ENCODE data around the gene DAAM1.

GRCh38 chr14:59337141-59337611 is 148.7 kb downstream of the DAAM1 start:
- TF ChIP-seq, protein P1, sequence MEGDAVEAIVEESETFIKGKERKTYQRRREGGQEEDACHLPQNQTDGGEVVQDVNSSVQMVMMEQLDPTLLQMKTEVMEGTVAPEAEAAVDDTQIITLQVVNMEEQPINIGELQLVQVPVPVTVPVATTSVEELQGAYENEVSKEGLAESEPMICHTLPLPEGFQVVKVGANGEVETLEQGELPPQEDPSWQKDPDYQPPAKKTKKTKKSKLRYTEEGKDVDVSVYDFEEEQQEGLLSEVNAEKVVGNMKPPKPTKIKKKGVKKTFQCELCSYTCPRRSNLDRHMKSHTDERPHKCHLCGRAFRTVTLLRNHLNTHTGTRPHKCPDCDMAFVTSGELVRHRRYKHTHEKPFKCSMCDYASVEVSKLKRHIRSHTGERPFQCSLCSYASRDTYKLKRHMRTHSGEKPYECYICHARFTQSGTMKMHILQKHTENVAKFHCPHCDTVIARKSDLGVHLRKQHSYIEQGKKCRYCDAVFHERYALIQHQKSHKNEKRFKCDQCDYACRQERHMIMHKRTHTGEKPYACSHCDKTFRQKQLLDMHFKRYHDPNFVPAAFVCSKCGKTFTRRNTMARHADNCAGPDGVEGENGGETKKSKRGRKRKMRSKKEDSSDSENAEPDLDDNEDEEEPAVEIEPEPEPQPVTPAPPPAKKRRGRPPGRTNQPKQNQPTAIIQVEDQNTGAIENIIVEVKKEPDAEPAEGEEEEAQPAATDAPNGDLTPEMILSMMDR (IDR thresholded peaks at IDR 0.05): no peak
- TF ChIP-seq POLR2AphosphoS5 (IDR thresholded peaks at IDR 0.05; ENCODE audit: low read depth, low read length): no peak
- TF ChIP-seq, protein P2, sequence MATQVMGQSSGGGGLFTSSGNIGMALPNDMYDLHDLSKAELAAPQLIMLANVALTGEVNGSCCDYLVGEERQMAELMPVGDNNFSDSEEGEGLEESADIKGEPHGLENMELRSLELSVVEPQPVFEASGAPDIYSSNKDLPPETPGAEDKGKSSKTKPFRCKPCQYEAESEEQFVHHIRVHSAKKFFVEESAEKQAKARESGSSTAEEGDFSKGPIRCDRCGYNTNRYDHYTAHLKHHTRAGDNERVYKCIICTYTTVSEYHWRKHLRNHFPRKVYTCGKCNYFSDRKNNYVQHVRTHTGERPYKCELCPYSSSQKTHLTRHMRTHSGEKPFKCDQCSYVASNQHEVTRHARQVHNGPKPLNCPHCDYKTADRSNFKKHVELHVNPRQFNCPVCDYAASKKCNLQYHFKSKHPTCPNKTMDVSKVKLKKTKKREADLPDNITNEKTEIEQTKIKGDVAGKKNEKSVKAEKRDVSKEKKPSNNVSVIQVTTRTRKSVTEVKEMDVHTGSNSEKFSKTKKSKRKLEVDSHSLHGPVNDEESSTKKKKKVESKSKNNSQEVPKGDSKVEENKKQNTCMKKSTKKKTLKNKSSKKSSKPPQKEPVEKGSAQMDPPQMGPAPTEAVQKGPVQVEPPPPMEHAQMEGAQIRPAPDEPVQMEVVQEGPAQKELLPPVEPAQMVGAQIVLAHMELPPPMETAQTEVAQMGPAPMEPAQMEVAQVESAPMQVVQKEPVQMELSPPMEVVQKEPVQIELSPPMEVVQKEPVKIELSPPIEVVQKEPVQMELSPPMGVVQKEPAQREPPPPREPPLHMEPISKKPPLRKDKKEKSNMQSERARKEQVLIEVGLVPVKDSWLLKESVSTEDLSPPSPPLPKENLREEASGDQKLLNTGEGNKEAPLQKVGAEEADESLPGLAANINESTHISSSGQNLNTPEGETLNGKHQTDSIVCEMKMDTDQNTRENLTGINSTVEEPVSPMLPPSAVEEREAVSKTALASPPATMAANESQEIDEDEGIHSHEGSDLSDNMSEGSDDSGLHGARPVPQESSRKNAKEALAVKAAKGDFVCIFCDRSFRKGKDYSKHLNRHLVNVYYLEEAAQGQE (IDR thresholded peaks at IDR 0.05; ENCODE audit: insufficient read depth in 1 of 2, low read depth in 2 of 2, low read length in 1 of 2): no peak
- no peak for TF ChIP-seq TCF7L2 (IDR thresholded peaks at IDR 0.05; ENCODE audit: low read depth, low read length)

Data from Panc1 (cell line).